DLD1 (cell line): ENCODE results near the gene EHMT1.
"Not testable (repeated sequence)": the region's sequence is repeated elsewhere in the genome, so short reads cannot be mapped to it uniquely, and the experiment has no call there.

Experiments
- in situ Hi-C: cut with HindIII; loops from 2 replicates; pipeline ENCODE4 v1.10.0; 2017; ENCODE audit warnings: low sequenced_read_pairs

The EHMT1 gene

GRCh38 chr9:137715866-137716693 lies 97.3 kb downstream of the EHMT1 start:
- in situ Hi-C loops, result not testable (repeated sequence)

DNA sequence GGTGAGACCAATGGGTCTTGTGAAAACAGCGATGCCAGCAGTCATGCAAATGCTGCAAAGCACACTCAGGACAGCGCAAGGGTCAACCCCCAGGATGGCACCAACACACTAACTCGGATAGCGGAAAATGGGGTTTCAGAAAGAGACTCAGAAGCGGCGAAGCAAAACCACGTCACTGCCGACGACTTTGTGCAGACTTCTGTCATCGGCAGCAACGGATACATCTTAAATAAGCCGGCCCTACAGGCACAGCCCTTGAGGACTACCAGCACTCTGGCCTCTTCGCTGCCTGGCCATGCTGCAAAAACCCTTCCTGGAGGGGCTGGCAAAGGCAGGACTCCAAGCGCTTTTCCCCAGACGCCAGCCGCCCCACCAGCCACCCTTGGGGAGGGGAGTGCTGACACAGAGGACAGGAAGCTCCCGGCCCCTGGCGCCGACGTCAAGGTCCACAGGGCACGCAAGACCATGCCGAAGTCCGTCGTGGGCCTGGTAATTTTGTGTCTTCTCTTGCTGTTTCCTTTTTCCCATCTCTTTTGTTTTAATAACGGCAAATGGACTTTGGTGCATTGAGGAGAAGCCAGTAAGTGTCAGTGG lies 98.0 kb downstream of the EHMT1 start:
- in situ Hi-C loops, result no loop called here

DNA sequence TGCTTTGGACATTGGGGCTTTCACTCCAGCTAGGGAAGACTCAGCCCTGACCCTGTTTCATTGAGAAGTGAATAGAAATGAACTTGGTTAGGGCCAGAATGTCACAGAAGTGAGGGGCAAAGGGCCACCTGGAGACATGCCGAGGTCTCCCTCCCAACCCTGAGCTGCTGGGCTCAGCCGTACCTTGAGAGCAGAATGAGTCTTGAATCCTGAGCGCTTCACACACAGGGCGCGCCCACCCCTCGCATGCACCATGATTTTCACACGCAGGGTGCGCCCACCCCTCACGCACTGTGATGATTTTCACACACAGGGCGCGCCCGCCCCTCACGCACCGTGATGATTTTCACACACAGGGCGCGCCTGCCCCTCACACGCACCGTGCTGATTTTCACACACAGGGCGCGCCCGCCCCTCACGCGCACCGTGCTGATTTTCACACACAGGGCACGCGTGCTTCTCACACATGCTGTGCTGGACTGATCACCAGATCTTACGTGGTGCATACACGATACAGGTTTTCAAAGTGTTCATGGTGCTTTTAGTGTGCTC lies 99.0 kb downstream of the EHMT1 start:
- in situ Hi-C loops, result no loop called here

- in situ Hi-C loops, result no loop called here
Measured at GRCh38 chr9:137719194-137719593, 100.4 kb downstream of the EHMT1 start.

- in situ Hi-C loops, result no loop called here
Measured at GRCh38 chr9:137720571-137721110, 101.8 kb downstream of the EHMT1 start.

- in situ Hi-C loops, result no loop called here
Measured at GRCh38 chr9:137721479-137721878, 102.7 kb downstream of the EHMT1 start.

- in situ Hi-C loops, result no loop called here
Measured at GRCh38 chr9:137721899-137722298, 103.1 kb downstream of the EHMT1 start.

DNA sequence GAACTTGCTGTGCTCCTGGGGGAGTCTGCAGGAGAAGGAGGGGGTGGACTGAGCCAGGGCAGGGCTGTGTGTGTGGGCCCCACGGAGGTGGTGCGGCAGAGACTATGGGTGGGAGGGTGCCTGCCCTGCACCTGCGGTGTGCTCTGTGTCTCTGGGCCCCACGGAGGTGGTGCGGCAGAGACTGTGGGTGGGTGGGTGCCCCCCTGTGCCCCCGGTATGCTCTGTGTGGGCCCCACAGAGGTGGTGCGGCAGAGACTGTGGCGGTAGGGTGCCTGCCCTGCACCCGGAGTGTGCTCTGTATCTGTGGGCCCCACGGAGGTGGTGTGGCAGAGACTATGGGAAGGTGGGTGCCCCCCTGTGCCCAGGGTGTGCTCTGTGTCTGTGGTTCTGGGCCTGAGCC lies 103.7 kb downstream of the EHMT1 start:
- in situ Hi-C loops, result no loop called here

DNA sequence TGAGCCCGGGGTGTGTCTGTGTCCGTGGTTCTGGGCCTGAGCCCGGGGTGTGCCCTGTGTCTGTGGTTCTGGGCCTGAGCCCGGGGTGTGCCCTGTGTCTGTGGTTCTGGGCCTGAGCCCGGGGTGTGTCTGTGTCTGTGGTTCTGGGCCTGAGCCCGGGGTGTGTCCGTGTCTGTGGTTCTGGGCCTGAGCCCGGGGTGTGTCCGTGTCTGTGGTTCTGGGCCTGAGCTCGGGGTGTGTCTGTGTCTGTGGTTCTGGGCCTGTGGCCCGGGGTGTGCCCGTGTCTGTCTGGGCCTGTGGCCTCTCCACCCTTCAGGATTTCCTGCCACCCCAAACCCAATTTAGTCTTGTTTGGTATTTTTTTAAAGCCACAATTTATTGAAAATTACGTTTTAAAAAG lies 104.6 kb downstream of the EHMT1 start:
- in situ Hi-C loops, result not testable (repeated sequence)

- in situ Hi-C loops, result no loop called here
Measured at GRCh38 chr9:137723783-137724445, 105.1 kb downstream of the EHMT1 start.

- in situ Hi-C loops, result no loop called here
Measured at GRCh38 chr9:137724818-137725240, 106.0 kb downstream of the EHMT1 start.

DNA sequence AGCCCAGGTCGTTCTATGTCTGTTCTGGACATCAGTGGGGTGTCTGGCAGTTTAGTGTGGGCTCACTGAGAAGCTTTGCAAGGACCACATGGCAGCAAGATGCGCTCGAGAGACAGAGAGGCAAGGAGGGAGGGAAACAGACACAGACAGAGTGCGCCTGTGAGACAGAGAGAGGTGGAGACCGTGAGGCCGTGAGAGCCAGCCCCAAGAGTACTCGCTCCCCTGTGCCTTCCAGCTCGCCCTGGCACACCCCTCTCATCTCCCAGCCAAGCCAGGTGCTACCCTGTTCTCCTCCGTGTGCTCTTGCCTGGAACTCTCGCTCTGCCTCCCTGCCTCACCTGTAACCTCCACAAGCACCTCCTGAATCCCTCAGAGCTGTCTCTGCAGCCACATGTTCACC lies 106.8 kb downstream of the EHMT1 start:
- in situ Hi-C loops, result no loop called here

DNA sequence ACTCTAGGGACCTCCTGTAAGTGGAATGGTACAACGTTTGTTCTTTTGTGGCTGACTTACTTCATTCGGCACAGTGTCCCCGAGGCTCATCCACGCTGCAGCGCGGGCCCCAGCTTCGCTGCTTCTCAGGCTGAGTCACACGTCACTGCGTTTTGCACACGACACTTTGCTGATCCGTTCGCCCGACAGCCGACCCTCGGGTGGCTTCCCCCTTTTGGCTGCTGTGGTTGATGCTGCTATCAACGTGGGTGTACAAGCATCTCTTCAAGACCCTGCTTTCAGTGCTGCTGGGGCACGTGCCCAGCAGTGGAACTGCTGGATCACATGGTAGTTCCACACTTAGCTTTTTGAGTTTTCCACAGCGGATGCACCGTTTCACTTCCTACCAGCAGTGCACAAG lies 107.5 kb downstream of the EHMT1 start:
- in situ Hi-C loops, result not testable (repeated sequence)

DNA sequence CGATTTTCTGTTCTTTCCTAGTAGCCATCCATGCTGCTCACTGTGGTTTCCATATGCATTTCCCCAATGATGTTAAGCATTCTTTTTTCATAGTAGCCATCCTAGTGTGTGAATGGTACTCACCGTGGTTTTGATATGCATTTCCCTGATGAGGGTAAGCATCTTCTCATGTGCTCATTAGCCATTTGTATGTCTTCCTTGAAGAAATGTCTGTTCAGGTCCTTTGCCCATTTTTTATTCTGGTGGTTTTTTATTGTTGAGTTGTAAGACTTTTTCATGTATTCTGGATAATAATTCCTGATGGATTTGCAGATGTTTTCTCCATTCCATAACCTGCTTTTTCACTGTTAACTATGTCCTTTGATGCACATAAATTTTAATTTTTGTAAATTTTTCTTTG lies 108.0 kb downstream of the EHMT1 start:
- in situ Hi-C loops, result no loop called here

DNA sequence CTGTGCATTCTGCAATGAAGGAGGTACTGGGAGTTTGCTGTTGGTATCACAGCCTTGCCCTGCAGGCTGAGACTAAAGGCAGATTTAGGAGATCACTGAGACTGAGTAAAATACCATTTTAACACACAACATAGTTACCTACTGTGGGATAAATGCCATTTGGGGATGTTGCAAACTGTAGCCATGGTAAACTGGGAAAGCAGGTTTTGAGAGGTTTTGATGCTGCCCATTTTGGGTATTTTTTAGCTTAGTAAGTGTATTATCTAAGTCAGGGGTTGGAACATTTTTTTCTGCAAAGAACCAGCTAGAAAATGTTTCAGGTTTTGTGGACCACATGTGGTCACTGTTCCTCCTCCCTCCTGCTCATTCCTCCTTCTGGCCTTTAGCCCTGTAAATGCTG lies 108.9 kb downstream of the EHMT1 start:
- in situ Hi-C loops, result no loop called here

GRCh38 chr9:137728444-137729311 lies 109.9 kb downstream of the EHMT1 start:
- in situ Hi-C loops, result no loop called here

GRCh38 chr9:137731216-137731946 lies 112.6 kb downstream of the EHMT1 start:
- in situ Hi-C loops, result no loop called here

DNA sequence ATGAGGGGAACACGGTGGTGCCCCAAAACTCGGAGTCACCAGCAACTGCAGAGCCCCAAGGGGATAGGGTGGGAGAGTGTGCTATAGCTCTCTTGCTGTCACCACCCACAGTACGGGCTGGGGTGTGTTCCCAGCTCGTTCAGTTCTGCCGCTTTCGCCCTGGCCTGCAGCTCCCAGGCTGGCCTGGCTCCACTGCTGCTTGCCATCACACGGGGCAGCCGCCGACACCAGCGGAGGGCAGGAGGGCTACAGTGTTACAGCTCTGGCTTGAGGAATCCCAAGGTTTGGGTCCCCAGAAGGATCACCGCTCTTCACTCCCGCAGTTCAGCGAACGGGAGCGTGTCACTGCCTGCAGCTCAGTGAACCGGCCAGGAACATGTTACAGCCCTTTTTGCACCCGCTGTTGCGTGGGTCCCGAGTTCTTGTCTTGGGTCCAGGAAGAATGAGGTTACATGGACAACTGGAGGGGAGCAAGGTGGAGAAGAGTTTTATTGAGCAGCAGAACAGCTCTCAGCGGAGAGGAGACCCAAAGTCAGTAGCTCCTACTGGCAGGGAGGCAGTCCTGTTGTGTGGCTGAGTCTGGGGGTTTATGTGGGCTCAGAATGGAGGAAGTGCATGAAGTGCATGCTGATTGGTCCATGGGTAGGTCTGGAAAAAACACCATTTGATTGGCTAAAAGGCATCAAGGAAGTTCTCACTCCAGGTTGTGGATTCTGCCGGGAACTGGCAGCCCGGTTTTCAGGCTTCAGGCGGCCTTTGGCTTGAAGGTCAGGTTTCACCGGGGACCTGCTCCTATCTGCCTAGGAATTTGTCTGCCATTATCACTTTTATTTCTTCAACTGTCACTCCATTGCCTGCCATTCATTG lies 113.4 kb downstream of the EHMT1 start:
- in situ Hi-C loops, result no loop called here

- in situ Hi-C loops, result no loop called here
Measured at GRCh38 chr9:137733429-137733828, 114.6 kb downstream of the EHMT1 start.
